CD4-positive, alpha-beta memory T cell (primary cell): Measurements from ENCODE around the gene SCAF11. TPM values are rescaled to one million over a fixed set of nuclear protein-coding genes. Genes with fewer than 3 reads are reported as not detected.

Source experiments
- CTCF ChIA-PET: fragments of 350-600 bp; sonication (Branson Sonifier 250); formaldehyde crosslinking; loops from one replicate; lab custom pipeline; 2021; ENCODE audit warnings: inconsistent platforms; ENCODE audit not compliant: partially characterized antibody; lab: Charles Lee
- POLR2A ChIA-PET: fragments of 350-600 bp; sonication (Branson Sonifier 250); formaldehyde crosslinking; loops from one replicate; lab custom pipeline; 2021; ENCODE audit not compliant: partially characterized antibody; lab: Charles Lee
- DNase-seq, 5 donors: peaks; one replicate each; pipeline versions ENCODE4 v3.0.0 to v3.0.0-alpha.2; 2020 to 2022; ENCODE audit warnings: mixed read lengths in 1 of 5
- H3K27ac ChIP-seq: one replicate; pipeline ENCODE4 v1.7.0; 2013; ENCODE audit warnings: low read depth, low read length
- H3K27me3 ChIP-seq: 2 replicates; pipeline ENCODE4 v1.7.0; 2013; ENCODE audit warnings: mild to moderate bottlenecking, low read length, moderate library complexity; ENCODE audit not compliant: insufficient read depth
- H3K36me3 ChIP-seq: 2 replicates; pipeline ENCODE4 v1.7.0; 2013; ENCODE audit warnings: mild to moderate bottlenecking, low read length, moderate library complexity; ENCODE audit not compliant: insufficient read depth
- H3K4me1 ChIP-seq: 2 replicates; pipeline ENCODE4 v1.7.0; 2013; ENCODE audit warnings: mild to moderate bottlenecking, low read length, moderate library complexity; ENCODE audit not compliant: insufficient read depth
- H3K4me3 ChIP-seq, 2 donors: one replicate each; pipeline ENCODE4 v1.7.0; 2013; ENCODE audit warnings: low read length in 2 of 2, mild to moderate bottlenecking in 1 of 2
- H3K9me3 ChIP-seq, 2 donors: one replicate each; pipeline ENCODE4 v1.7.0; 2013; ENCODE audit warnings: low read length in 2 of 2, control low read depth in 1 of 2; ENCODE audit not compliant: control insufficient read depth in 1 of 2
- H3K27ac Mint-ChIP-seq, 7 donors: one replicate each; pipeline ENCODE4 v1.8.0; 2020 to 2021; ENCODE audit warnings: mixed read lengths in 7 of 7, mild to moderate bottlenecking in 6 of 7, inconsistent platforms in 3 of 7, moderate library complexity in 3 of 7
- H3K27me3 Mint-ChIP-seq, 2 donors: one replicate each; pipeline ENCODE4 v1.8.0; 2020 to 2021; ENCODE audit warnings: mixed read lengths in 2 of 2
- H3K36me3 Mint-ChIP-seq, 2 donors: one replicate each; pipeline ENCODE4 v1.8.0; 2020 to 2021; ENCODE audit warnings: mixed read lengths in 2 of 2, inconsistent platforms in 1 of 2, mild to moderate bottlenecking in 1 of 2
- H3K4me1 Mint-ChIP-seq, 4 donors: one replicate each; pipeline ENCODE4 v1.8.0; 2020 to 2021; ENCODE audit warnings: mixed read lengths in 4 of 4, mild to moderate bottlenecking in 1 of 4
- H3K4me3 Mint-ChIP-seq, 8 donors: one replicate each; pipeline ENCODE4 v1.8.0; 2020 to 2021; ENCODE audit warnings: mixed read lengths in 8 of 8, mild to moderate bottlenecking in 7 of 8, moderate library complexity in 6 of 8, inconsistent platforms in 3 of 8
- H3K9me3 Mint-ChIP-seq, 8 donors: one replicate each; pipeline ENCODE4 v1.8.0; 2020 to 2021; ENCODE audit warnings: mixed read lengths in 8 of 8, mild to moderate bottlenecking in 5 of 8, inconsistent platforms in 3 of 8, moderate library complexity in 1 of 8
- intact Hi-C: fragments of 100-400 bp; cut with micrococcal nuclease; formaldehyde crosslinking; loops from one replicate; pipeline ENCODE4 v1.15.1; 2023
- polyA plus RNA-seq, 2 donors: library from polyadenylated mRNA; unstranded; fragments of 300-500 nt; fragmentation: Illumina TruSeq; gene quantifications; one replicate each; pipeline ENCODE4 v1.2.3, GENCODE V29; 2021
- total RNA-seq, 2 experiments: library from RNA; stranded (reverse); gene quantifications; one replicate each; pipeline ENCODE4 v1.2.3, GENCODE V29; 2021

Gene SCAF11
- total and polyA plus RNA-seq, 4 experiments from 2014 or later: 62.4 to 236 (median 169) TPM

- intact Hi-C loops: loop anchor here (2.0 to 10.0 kb wide), 3 partner anchors 229 to 669 kb away; no protein-coding TSS in a partner anchor
- Histone ChIP-seq H3K4me1 (peaks cover 29% of the 10 kb centered on the region), H3K27ac (peak overlapping the region; percentile 99), H3K9me3 (no peaks in the 10 kb centered on the region), H3K36me3 (peaks cover 7% of the 10 kb centered on the region), H3K4me3 (peak overlapping the region; percentile 93 to 94), H3K27me3 (no peaks in the 10 kb centered on the region)
- peak; percentile 79 to 89 (median 79) for DNase-seq
- H3K27me3 Mint-ChIP-seq: peaks cover 0 to 4% of the 10 kb centered on the region in 2 donors
- H3K9me3 Mint-ChIP-seq: peaks cover 0 to 3% (median 0%) of the 10 kb centered on the region in 8 donors
- H3K36me3 Mint-ChIP-seq: peaks cover 4 to 34% of the 10 kb centered on the region in 2 donors
- peaks cover 28 to 50% (median 32%) of the 10 kb centered on the region in 4 donors for H3K4me1 Mint-ChIP-seq
- H3K27ac Mint-ChIP-seq: peak overlapping the region; percentile 96 to 100 (median 100)
- peak overlapping the region; percentile 89 to 99 (median 96) for H3K4me3 Mint-ChIP-seq
- ChIA-PET POLR2A (interaction anchor here (0.6 to 5.9 kb wide), 22 partner anchors 10 to 1375 kb away, joined by 3 to 89 read pairs (median 4); partner anchors contain the start of genes ARID2, PCED1B and SLC38A1), CTCF (interaction anchor here (0.6 to 2.7 kb wide), 19 partner anchors 11 to 1716 kb away, joined by 3 to 13 read pairs (median 3); no protein-coding TSS in a partner anchor)
These were observed 1.2 kb upstream of the SCAF11 start for GRCh38 chr12:45991284-45992249.

- Mint-ChIP-seq H3K27me3 (peaks cover 0 to 4% of the 10 kb centered on the region in 2 donors), H3K36me3 (peaks cover 7 to 42% of the 10 kb centered on the region in 2 donors), H3K4me1 (peaks cover 42 to 67% (median 48%) of the 10 kb centered on the region in 4 donors), H3K9me3 (peaks cover 0 to 3% (median 0%) of the 10 kb centered on the region in 8 donors), H3K27ac (peak overlapping the region; percentile 96 to 100 (median 100)), H3K4me3 (peak overlapping the region; percentile 89 to 99 (median 96))
- no peaks in the 10 kb centered on the region for H3K27me3 ChIP-seq
- H3K4me1 ChIP-seq: peaks cover 45% of the 10 kb centered on the region
- peak; percentile 47 to 69 (median 57) for DNase-seq
- ChIA-PET POLR2A (interaction anchor here (0.6 to 5.9 kb wide), 19 partner anchors 10 to 1229 kb away, joined by 3 to 89 read pairs (median 5); partner anchors contain the start of genes ARID2, PCED1B and SLC38A1), CTCF (interaction anchor here (0.9 to 2.7 kb wide), 12 partner anchors 13 to 313 kb away, joined by 3 to 13 read pairs (median 4); no protein-coding TSS in a partner anchor)
- peaks cover 7% of the 10 kb centered on the region for H3K36me3 ChIP-seq
- H3K27ac ChIP-seq: peak overlapping the region; percentile 99
- H3K9me3 ChIP-seq: no peaks in the 10 kb centered on the region
- peak overlapping the region; percentile 81 to 94 for H3K4me3 ChIP-seq
- intact Hi-C loops: loop anchor here (1.0 to 10.0 kb wide), 14 partner anchors 15 to 775 kb away; partner anchors contain the start of genes SLC38A1 and SLC38A2
These were observed 480 bp downstream of the SCAF11 start for GRCh38 chr12:45989721-45990467.

GRCh38 chr12:45989287-45989686 lies 1.1 kb downstream of the SCAF11 start:
- Mint-ChIP-seq H3K27me3 (peaks cover 0 to 4% of the 10 kb centered on the region in 2 donors), H3K9me3 (peaks cover 0 to 3% (median 0%) of the 10 kb centered on the region in 8 donors), H3K4me1 (peaks cover 47 to 73% (median 53%) of the 10 kb centered on the region in 4 donors), H3K36me3 (peaks cover 7 to 44% of the 10 kb centered on the region in 2 donors), H3K27ac (peak overlapping the region; percentile 96 to 100 (median 100)), H3K4me3 (peak overlapping the region; percentile 89 to 99 (median 96))
- DNase-seq: no peak
- ChIA-PET POLR2A (interaction anchor here (0.7 to 5.9 kb wide), 16 partner anchors 10 to 1090 kb away, joined by 3 to 89 read pairs (median 8); partner anchors contain the start of genes ARID2, PCED1B and SLC38A1), CTCF (interaction anchor here (0.9 to 2.7 kb wide), 8 partner anchors 14 to 263 kb away, joined by 3 to 11 read pairs (median 3); no protein-coding TSS in a partner anchor)
- intact Hi-C loops: no loop called here
- peaks cover 7% of the 10 kb centered on the region for H3K36me3 ChIP-seq
- H3K27me3 ChIP-seq: no peaks in the 10 kb centered on the region
- no peaks in the 10 kb centered on the region for H3K9me3 ChIP-seq
- H3K4me1 ChIP-seq: peaks cover 51% of the 10 kb centered on the region
- H3K4me3 ChIP-seq: peak overlapping the region; percentile 81 to 94
- H3K27ac ChIP-seq: peak overlapping the region; percentile 99

GRCh38 chr12:45988264-45988663 lies 2.1 kb downstream of the SCAF11 start:
- Histone ChIP-seq H3K36me3 (peaks cover 7% of the 10 kb centered on the region), H3K27ac (peak overlapping the region; percentile 99), H3K4me3 (no peak overlapping the region), H3K27me3 (no peaks in the 10 kb centered on the region), H3K9me3 (no peaks in the 10 kb centered on the region), H3K4me1 (peaks cover 62% of the 10 kb centered on the region)
- Mint-ChIP-seq H3K4me1 (peaks cover 55 to 83% (median 61%) of the 10 kb centered on the region in 4 donors), H3K27ac (peak overlapping the region in 5 of 7 donors; percentile 13 to 96 (median 68)), H3K27me3 (peaks cover 0 to 4% of the 10 kb centered on the region in 2 donors), H3K4me3 (peak overlapping the region; percentile 54 to 99 (median 92)), H3K36me3 (peaks cover 7 to 44% of the 10 kb centered on the region in 2 donors), H3K9me3 (peaks cover 0 to 3% (median 0%) of the 10 kb centered on the region in 8 donors)
- CTCF ChIA-PET: interaction anchor here (1.2 kb wide), 1 partner anchor 82 kb away, joined by 3 read pairs; no protein-coding TSS in a partner anchor
- DNase-seq: no peak
- POLR2A ChIA-PET: interaction anchor here (5.9 kb wide), 1 partner anchor 260 kb away, joined by 89 read pairs; the partner anchor contains the start of gene ARID2
- intact Hi-C loops: no loop called here

- DNase-seq: no peak
- POLR2A ChIA-PET: interaction anchor here (0.6 to 0.9 kb wide), 2 partner anchors 39 to 260 kb away, joined by 3 to 4 read pairs; no protein-coding TSS in a partner anchor
These were observed 3.0 kb downstream of the SCAF11 start for GRCh38 chr12:45987340-45987727.

More at GRCh38 chr12:45987340-45987727, 3.0 kb downstream of the SCAF11 start:
- Mint-ChIP-seq H3K27me3 (peaks cover 0 to 4% of the 10 kb centered on the region in 2 donors), H3K36me3 (peaks cover 13 to 49% of the 10 kb centered on the region in 2 donors), H3K4me1 (peaks cover 62 to 92% (median 70%) of the 10 kb centered on the region in 4 donors), H3K4me3 (peak overlapping the region in 7 of 8 donors; percentile 4 to 99 (median 67)), H3K9me3 (peaks cover 0 to 3% (median 0%) of the 10 kb centered on the region in 8 donors), H3K27ac (peak overlapping the region; percentile 6 to 96 (median 68))
- H3K4me3 ChIP-seq: no peak overlapping the region
- no peaks in the 10 kb centered on the region for H3K9me3 ChIP-seq
- no peaks in the 10 kb centered on the region for H3K27me3 ChIP-seq
- peaks cover 7% of the 10 kb centered on the region for H3K36me3 ChIP-seq
- intact Hi-C loops: no loop called here
- CTCF ChIA-PET: no interaction called here
- H3K4me1 ChIP-seq: peaks cover 70% of the 10 kb centered on the region
- no peak overlapping the region for H3K27ac ChIP-seq
